ENCODE results near the gene EFHB.

The EFHB gene

DNA sequence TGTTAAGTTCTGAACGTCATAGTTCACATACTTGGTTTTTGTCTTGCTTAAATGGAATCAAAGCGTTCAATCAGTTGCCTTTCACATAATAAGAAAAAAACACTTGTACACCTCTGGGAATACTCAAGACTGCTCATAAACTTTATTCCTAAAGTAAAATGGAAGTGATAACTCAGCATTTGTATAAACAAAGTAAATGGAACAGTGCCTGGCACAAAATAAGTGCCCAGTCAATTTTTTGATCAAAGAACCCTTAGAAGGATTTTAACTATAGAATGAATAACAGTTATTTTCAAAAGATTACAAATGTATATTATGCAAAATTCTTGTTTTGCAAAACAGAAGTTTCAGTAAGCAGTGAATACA is 14.2 kb upstream of the EFHB start:
- no peaks in the 10 kb centered on the region for H3K9me3 ChIP-seq (ENCODE audit: control insufficient read depth, low read length)
- H3K4me1 ChIP-seq (ENCODE audit: control insufficient read depth, insufficient read depth, low read length, poor library complexity, severe bottlenecking), result peaks cover 7% of the 10 kb centered on the region
- H3K27ac ChIP-seq (ENCODE audit: low read depth, low read length, severe bottlenecking), result peak overlapping the region; percentile 98
- peaks cover 31% of the 10 kb centered on the region for H3K36me3 ChIP-seq (ENCODE audit: control insufficient read depth, insufficient read depth, low read length)
- no CpG with 5 or more reads among the region's 2 CpGs for WGBS, 2 experiments (ENCODE audit: insufficient coverage in 2 of 2)
- peak overlapping the region; percentile 97 for H3K4me3 ChIP-seq (ENCODE audit: extremely low read depth, insufficient read depth, low read length, poor library complexity, severe bottlenecking)

DNA sequence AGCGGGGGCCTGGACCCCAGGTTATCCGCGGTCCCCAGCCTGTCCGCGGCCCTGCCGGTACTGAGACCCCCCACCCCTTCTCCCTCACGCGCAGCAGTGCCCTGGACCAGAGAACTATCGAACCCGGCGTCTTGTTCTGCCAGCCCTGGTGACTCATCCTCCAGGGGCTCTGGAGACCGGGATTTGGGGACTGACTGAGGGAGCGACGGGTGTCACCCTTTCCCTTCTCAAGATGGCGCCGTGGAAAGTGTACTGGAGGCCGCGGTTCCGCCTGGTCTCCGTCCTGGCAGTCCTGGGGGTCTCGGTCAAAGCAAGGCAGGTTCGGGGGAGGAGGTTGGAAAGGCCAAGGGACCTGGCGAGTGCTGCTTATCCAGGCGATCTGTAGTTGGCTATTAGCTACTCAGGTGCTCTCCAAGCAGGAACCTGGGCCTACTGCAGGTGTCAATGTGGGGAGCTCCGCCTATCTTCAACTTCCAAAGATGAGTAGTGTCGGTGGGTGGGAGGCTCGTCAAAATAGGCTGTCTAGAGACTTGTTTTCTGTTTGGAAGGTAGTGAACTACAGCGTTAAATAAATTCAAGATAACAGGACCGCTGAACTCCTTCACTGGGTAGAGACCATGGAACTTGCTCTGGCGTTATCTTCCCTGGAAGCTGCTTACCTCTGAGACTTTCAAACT is 13.7 kb upstream of the EFHB start:
- Histone ChIP-seq H3K4me3 (ENCODE audit: extremely low read depth, insufficient read depth, low read length, poor library complexity, severe bottlenecking) (peak overlapping the region; percentile 97), H3K36me3 (ENCODE audit: control insufficient read depth, insufficient read depth, low read length) (peaks cover 26% of the 10 kb centered on the region), H3K9me3 (ENCODE audit: control insufficient read depth, low read length) (no peaks in the 10 kb centered on the region), H3K27ac (ENCODE audit: low read depth, low read length, severe bottlenecking) (peak overlapping the region; percentile 98), H3K4me1 (ENCODE audit: control insufficient read depth, insufficient read depth, low read length, poor library complexity, severe bottlenecking) (peaks cover 7% of the 10 kb centered on the region)
- WGBS, 2 experiments (ENCODE audit: insufficient coverage in 2 of 2), result 1% methylated on average over 16 to 19 of the region's 30 CpGs

DNA sequence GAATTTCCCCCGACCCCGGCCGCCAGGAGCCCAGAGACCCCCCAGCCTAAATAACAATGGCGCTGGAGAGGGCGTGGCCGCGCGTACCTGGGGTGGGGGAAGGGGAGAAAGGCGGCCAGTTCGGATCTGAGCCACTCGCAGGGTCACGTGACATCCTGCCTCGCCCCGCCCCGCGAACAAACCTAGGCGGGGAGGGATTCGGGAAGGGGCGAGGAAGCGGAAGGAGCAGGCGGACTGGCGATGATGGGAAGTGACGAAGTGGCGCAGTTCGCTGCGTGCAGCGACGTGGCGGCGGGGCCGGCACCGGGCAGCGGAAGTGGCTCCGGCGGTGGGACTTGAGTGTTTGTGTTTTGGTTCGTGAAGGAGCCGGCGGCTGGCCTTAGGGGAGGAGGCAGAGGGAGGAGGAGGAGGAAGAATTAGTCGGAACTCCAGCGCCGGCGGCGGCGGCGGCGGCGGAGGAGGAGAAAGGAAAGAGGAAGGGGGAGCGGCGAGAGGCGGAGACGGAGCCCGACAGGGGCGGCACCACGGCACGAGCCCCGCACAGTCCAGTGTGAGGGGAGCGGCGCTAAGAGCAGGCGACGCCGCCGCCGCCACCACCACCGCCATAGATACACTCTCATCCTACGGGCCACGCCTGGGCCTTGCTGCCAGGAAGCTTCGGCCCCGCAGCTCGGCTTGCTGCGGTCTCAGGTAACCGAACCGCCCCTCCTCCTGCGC is 13.0 kb upstream of the EFHB start, which contains the start of gene RAB5A:
RAB5A (plus strand) TSS at position 266 of the 717 bp plus-strand sequence. CDS start 3,802 bp downstream, outside the sequence.
- H3K27ac ChIP-seq (ENCODE audit: low read depth, low read length, severe bottlenecking), result peak within 1 kb of the TSS; percentile 98
- peak within 1 kb of the TSS; percentile 97 for H3K4me3 ChIP-seq (ENCODE audit: extremely low read depth, insufficient read depth, low read length, poor library complexity, severe bottlenecking)
- H3K9me3 ChIP-seq (ENCODE audit: control insufficient read depth, low read length), result no peaks in the 10 kb centered on the region
- peaks cover 19% of the 10 kb centered on the region for H3K36me3 ChIP-seq (ENCODE audit: control insufficient read depth, insufficient read depth, low read length)
- H3K4me1 ChIP-seq (ENCODE audit: control insufficient read depth, insufficient read depth, low read length, poor library complexity, severe bottlenecking), result peaks cover 6% of the 10 kb centered on the region
- WGBS, 2 experiments (ENCODE audit: insufficient coverage in 2 of 2), result 0 to 1% methylated on average over 30 to 38 of the region's 73 CpGs

DNA sequence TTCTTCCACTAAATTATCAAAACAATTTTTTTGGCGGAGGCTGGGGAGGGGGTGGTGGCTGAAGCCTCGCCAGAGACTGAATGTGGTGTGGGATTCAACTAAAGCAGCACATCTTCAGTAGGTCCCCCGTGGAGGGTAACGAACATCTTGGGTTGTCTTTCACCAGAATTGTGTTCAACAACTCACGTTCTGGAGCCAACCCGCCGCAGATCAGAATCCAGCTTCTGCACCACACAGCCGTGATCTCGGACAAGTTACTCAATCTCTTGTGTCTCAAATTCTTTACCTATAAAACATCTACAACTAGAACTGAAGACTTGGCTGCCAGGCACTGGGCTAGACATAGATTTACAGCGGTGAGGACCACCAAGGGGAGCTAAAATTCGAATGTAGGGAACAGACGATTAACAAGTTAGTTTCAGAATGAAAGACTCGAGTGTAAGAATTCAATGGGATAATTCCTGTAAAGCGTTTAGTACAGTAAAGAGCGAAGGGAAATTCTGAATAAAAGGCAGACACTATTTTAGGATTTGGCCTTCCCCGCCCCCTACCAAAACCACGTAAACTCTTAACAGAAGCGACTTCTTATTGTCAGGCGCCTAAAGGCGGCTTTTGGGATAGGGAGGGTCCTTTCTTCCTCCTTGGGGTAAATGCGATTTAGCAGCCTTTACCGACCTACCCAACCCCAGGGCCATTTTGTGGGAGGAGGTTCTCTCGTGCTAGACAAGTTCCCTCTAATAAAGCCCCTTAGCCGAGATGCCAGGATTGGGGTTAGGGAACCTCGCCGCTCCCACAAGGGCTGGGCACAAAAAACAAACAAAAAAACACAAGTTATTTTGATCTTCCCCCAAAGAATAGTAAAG is 12.2 kb upstream of the EFHB start:
- Histone ChIP-seq H3K4me1 (ENCODE audit: control insufficient read depth, insufficient read depth, low read length, poor library complexity, severe bottlenecking) (peaks cover 1% of the 10 kb centered on the region), H3K9me3 (ENCODE audit: control insufficient read depth, low read length) (no peaks in the 10 kb centered on the region), H3K27ac (ENCODE audit: low read depth, low read length, severe bottlenecking) (peak overlapping the region; percentile 98), H3K4me3 (ENCODE audit: extremely low read depth, insufficient read depth, low read length, poor library complexity, severe bottlenecking) (peak overlapping the region; percentile 97), H3K36me3 (ENCODE audit: control insufficient read depth, insufficient read depth, low read length) (peaks cover 11% of the 10 kb centered on the region)
- 90 to 97% methylated on average over 14 of the region's 26 CpGs for WGBS, 2 experiments (ENCODE audit: insufficient coverage in 2 of 2)

DNA sequence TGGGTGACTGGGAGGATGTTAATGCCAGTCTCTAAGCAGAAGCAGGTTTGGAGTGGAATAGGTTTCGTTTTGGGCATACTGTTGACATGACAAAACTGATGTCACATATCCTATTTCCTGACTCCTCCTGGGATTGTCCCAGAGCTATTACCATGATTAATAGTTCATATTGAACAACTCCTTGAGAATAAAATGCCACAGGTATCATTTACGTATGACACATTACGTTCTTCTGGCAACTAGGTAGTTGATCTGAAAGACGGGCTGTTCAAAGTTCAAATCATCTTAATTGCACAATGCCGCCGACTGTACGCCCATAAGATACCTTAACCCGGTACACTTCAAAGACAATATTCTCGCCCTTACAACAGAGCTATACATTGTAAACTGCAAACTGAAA is 11.5 kb upstream of the EFHB start:
- Histone ChIP-seq H3K27ac (ENCODE audit: low read depth, low read length, severe bottlenecking) (no peak overlapping the region), H3K9me3 (ENCODE audit: control insufficient read depth, low read length) (no peaks in the 10 kb centered on the region), H3K4me3 (ENCODE audit: extremely low read depth, insufficient read depth, low read length, poor library complexity, severe bottlenecking) (no peak overlapping the region), H3K36me3 (ENCODE audit: control insufficient read depth, insufficient read depth, low read length) (peaks cover 6% of the 10 kb centered on the region), H3K4me1 (ENCODE audit: control insufficient read depth, insufficient read depth, low read length, poor library complexity, severe bottlenecking) (no peaks in the 10 kb centered on the region)
- 94 to 99% methylated on average over 6 to 9 of the region's 9 CpGs for WGBS, 2 experiments (ENCODE audit: insufficient coverage in 2 of 2)

DNA sequence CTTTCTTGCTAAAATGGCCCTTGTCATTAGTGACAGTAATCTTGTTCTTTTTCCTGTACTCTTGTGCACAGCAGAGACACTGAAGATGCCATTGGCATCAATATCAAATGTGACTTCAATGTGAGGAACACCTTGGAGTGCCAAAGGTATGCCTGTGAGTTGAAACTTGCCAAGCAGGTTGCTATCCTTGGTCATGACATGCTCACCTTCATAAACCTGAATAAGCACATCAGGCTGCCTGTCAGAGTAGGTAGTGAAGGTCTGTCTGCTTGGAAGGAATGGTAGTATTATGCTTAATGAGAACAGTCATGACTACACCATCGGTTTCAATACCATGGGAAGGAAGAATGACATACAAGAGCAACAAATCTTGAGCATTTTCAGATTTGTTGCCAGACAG is 6.6 kb upstream of the EFHB start:
- Histone ChIP-seq H3K4me3 (ENCODE audit: extremely low read depth, insufficient read depth, low read length, poor library complexity, severe bottlenecking) (no peak overlapping the region), H3K4me1 (ENCODE audit: control insufficient read depth, insufficient read depth, low read length, poor library complexity, severe bottlenecking) (peaks cover 13% of the 10 kb centered on the region), H3K9me3 (ENCODE audit: control insufficient read depth, low read length) (no peaks in the 10 kb centered on the region), H3K36me3 (ENCODE audit: control insufficient read depth, insufficient read depth, low read length) (no peaks in the 10 kb centered on the region), H3K27ac (ENCODE audit: low read depth, low read length, severe bottlenecking) (no peak overlapping the region)
- 86 to 91% methylated on average over 1 of the region's 1 CpG for WGBS, 2 experiments (ENCODE audit: insufficient coverage in 2 of 2)

DNA sequence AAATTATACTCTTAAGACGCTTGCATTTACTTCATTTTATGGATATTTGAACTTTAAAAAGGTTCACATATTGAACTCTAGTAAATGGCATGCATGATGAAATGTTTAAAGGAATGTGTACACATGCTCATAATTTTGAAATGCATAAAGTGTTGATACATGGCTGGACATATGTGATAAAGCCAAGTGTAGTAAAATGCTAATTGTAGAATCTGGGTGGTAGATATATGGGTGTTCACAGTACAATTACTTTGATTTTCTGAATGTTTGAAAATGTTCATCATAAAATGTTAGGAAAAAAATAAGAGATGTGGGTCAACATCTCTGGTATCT is 4.2 kb upstream of the EFHB start:
- Histone ChIP-seq H3K9me3 (ENCODE audit: control insufficient read depth, low read length) (no peaks in the 10 kb centered on the region), H3K4me1 (ENCODE audit: control insufficient read depth, insufficient read depth, low read length, poor library complexity, severe bottlenecking) (peaks cover 13% of the 10 kb centered on the region), H3K4me3 (ENCODE audit: extremely low read depth, insufficient read depth, low read length, poor library complexity, severe bottlenecking) (no peak overlapping the region), H3K27ac (ENCODE audit: low read depth, low read length, severe bottlenecking) (peak overlapping the region; percentile 60), H3K36me3 (ENCODE audit: control insufficient read depth, insufficient read depth, low read length) (no peaks in the 10 kb centered on the region)
- WGBS, 2 experiments (ENCODE audit: insufficient coverage in 2 of 2), result no CpG with 5 or more reads among the region's 1 CpG

DNA sequence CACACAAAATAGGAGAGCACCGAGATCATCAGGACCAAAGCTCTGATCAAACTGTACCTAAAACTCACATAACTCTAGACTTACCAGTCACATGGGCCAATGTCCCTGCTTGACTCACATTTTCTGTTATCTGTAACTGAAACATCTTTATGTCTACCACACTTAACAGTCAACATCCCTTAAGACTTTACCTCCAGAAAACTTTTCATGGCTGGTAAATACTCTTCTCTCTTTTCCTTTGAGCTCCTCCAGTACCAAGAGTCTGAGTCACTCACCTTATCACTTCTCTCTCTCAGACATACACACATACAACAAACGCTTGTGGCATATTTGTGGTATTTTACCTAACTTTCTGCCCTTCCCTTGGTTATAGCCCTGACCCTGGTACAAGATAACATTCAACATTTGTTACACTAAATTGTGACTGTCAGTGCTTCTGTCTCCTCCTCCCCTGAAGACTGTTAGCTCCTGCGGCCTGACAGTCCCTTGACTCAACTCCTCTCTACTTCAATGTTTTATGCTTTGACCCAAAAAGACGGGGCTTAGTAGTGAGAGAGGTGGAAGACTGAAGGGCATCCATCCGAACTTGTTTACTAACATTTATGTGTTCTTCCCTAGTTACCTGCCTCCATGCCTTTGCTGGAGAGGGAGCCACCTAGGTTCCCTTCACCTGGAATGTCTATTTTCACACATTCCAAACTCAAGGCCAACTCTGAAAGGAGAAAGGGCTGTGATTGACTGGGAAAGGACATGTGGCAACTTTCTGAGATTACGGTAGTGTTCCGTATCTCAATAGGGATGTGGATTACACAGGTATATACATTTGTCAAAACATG is 3.7 kb upstream of the EFHB start:
- Histone ChIP-seq H3K36me3 (ENCODE audit: control insufficient read depth, insufficient read depth, low read length) (no peaks in the 10 kb centered on the region), H3K4me1 (ENCODE audit: control insufficient read depth, insufficient read depth, low read length, poor library complexity, severe bottlenecking) (peaks cover 13% of the 10 kb centered on the region), H3K9me3 (ENCODE audit: control insufficient read depth, low read length) (no peaks in the 10 kb centered on the region), H3K27ac (ENCODE audit: low read depth, low read length, severe bottlenecking) (peak overlapping the region; percentile 60), H3K4me3 (ENCODE audit: extremely low read depth, insufficient read depth, low read length, poor library complexity, severe bottlenecking) (no peak overlapping the region)
- 61 to 78% methylated on average over 2 of the region's 7 CpGs for WGBS, 2 experiments (ENCODE audit: insufficient coverage in 2 of 2)

DNA sequence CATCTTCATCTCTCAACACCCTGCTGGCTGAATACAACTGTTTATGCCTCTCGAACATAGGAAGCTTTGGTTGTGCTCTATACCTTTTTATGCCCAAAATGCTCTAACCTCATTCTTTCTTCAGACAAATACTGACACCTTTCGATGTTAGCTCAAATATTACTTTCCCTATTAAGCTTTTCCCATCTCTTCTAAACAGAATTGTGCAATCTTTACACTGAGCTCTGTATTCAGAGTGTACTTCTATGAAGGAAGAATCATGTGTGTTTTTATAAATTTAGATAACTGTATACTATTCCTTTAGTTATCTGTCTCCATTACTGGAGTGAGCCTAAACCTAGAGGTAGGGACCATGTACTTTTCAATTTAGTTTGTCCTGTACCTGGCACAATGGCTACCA is 1.6 kb downstream of the EFHB start:
- Histone ChIP-seq H3K9me3 (ENCODE audit: control insufficient read depth, low read length) (no peaks in the 10 kb centered on the region), H3K4me3 (ENCODE audit: extremely low read depth, insufficient read depth, low read length, poor library complexity, severe bottlenecking) (no peak overlapping the region), H3K4me1 (ENCODE audit: control insufficient read depth, insufficient read depth, low read length, poor library complexity, severe bottlenecking) (peaks cover 16% of the 10 kb centered on the region), H3K27ac (ENCODE audit: low read depth, low read length, severe bottlenecking) (no peak overlapping the region), H3K36me3 (ENCODE audit: control insufficient read depth, insufficient read depth, low read length) (no peaks in the 10 kb centered on the region)
- WGBS, 2 experiments (ENCODE audit: insufficient coverage in 2 of 2), result 88 to 91% methylated on average over 1 to 2 of the region's 2 CpGs

DNA sequence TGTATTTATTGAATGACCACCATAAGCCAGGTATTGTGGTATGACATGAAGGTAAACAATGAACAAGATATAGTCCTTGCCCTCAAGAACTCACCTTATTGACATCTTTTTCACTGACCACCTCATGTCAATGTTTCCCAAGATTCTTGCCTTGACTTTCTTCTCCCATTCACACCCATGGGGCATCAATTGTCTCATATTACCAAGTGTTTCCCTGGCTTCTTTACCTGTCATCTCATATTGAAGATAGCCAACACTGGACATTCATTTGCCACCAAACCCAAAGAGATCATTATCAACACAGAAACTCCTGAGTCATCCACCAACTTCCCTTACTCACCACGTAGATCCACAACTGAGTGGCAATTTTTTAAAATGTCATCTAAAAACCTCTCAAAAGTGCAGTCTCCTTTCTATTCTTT is 2.2 kb downstream of the EFHB start:
- Histone ChIP-seq H3K36me3 (ENCODE audit: control insufficient read depth, insufficient read depth, low read length) (no peaks in the 10 kb centered on the region), H3K27ac (ENCODE audit: low read depth, low read length, severe bottlenecking) (no peak overlapping the region), H3K9me3 (ENCODE audit: control insufficient read depth, low read length) (no peaks in the 10 kb centered on the region), H3K4me3 (ENCODE audit: extremely low read depth, insufficient read depth, low read length, poor library complexity, severe bottlenecking) (no peak overlapping the region), H3K4me1 (ENCODE audit: control insufficient read depth, insufficient read depth, low read length, poor library complexity, severe bottlenecking) (peaks cover 10% of the 10 kb centered on the region)
- 72 to 93% methylated on average over 1 of the region's 1 CpG for WGBS, 2 experiments (ENCODE audit: insufficient coverage in 2 of 2)

Data from mesodermal cell (in vitro differentiated cells).